Caco-2 (cell line): ENCODE results near the gene C2orf68. TPM values are rescaled to one million over a fixed set of nuclear protein-coding genes. Genes with fewer than 3 reads are reported as not detected.
A peak's percentile ranks its signal among the peaks of the same experiment; 100 is the strongest.

ENCODE experiments used
- BruUV-seq: library from RNA; stranded (reverse); fragments of 400-500 nt; replicated peaks from 2 replicates; lab custom pipeline; 2021; lab: Mats Ljungman, UMichigan
- CTCF ChIA-PET: fragments of 300-600 bp; sonication (Branson Sonifier 250); formaldehyde crosslinking; loops from one replicate; lab custom pipeline; 2022; ENCODE audit warnings: antibody characterized with exemption; lab: Charles Lee
- POLR2A ChIA-PET: fragments of 300-600 bp; sonication (Branson Sonifier 250); formaldehyde crosslinking; loops from one replicate; lab custom pipeline; 2022; ENCODE audit warnings: antibody characterized with exemption; lab: Charles Lee
- DNase-seq, 2 experiments: peaks; one replicate each; pipeline versions ENCODE4 v3.0.0 to v3.0.0-alpha.2; 2020 to 2022
- H3K27me3 ChIP-seq: replicated peaks from 2 replicates; pipeline ENCODE4 v1.6.0; 2011; ENCODE audit warnings: low read length; ENCODE audit not compliant: control insufficient read depth, insufficient read depth
- H3K36me3 ChIP-seq: 2 replicates; pipeline ENCODE4 v1.5.1; 2011; ENCODE audit warnings: low read length; ENCODE audit not compliant: control insufficient read depth, insufficient read depth
- H3K4me1 ChIP-seq: fragments of 250-450 bp; sonication (Bioruptor Pico); 2 replicates; pipeline ENCODE4 v1.5.1; 2020; ENCODE audit warnings: mild to moderate bottlenecking
- H3K4me3 ChIP-seq: 2 replicates; pipeline ENCODE4 v1.5.1; 2011; ENCODE audit warnings: low read depth, mild to moderate bottlenecking, control low read depth, low read length
- H3K9me3 ChIP-seq: fragments of 250-450 bp; sonication (Bioruptor Pico); 2 replicates; pipeline ENCODE4 v1.5.1; 2020; ENCODE audit warnings: mild to moderate bottlenecking, moderate library complexity
- H3K27ac Mint-ChIP-seq: one replicate; pipeline ENCODE4 v1.8.0; 2022; ENCODE audit warnings: mixed read lengths; ENCODE audit not compliant: unreplicated experiment
- H3K27me3 Mint-ChIP-seq: one replicate; pipeline ENCODE4 v1.8.0; 2022; ENCODE audit warnings: mixed read lengths; ENCODE audit not compliant: insufficient read depth, unreplicated experiment
- H3K36me3 Mint-ChIP-seq: one replicate; pipeline ENCODE4 v1.8.0; 2022; ENCODE audit warnings: mild to moderate bottlenecking, mixed read lengths; ENCODE audit not compliant: insufficient read depth, unreplicated experiment
- H3K4me1 Mint-ChIP-seq: one replicate; pipeline ENCODE4 v1.8.0; 2022; ENCODE audit warnings: low read depth, mixed read lengths; ENCODE audit not compliant: unreplicated experiment
- H3K4me3 Mint-ChIP-seq: one replicate; pipeline ENCODE4 v1.8.0; 2022; ENCODE audit warnings: mild to moderate bottlenecking, moderate library complexity, mixed read lengths; ENCODE audit not compliant: unreplicated experiment
- H3K9me3 Mint-ChIP-seq: one replicate; pipeline ENCODE4 v1.8.0; 2022; ENCODE audit warnings: mixed read lengths; ENCODE audit not compliant: unreplicated experiment
- CTCF ChIP-seq, 2 experiments: fragments of 200-600 bp in 1 of 2; IDR thresholded peaks; 1 replicate in 1 of 2; 2 replicates in 1 of 2; pipeline versions ENCODE4 v1.5.1 to v1.8.0; 2011 to 2022; ENCODE audit warnings: antibody characterized with exemption in 1 of 2, control low read depth in 1 of 2, inconsistent platforms in 1 of 2, low read depth in 1 of 2, low read length in 1 of 2, mild to moderate bottlenecking in 1 of 2, moderate library complexity in 1 of 2; ENCODE audit not compliant: insufficient read depth in 1 of 2, severe bottlenecking in 1 of 2, unreplicated experiment in 1 of 2
- intact Hi-C: fragments of 100-400 bp; cut with micrococcal nuclease; formaldehyde crosslinking; loops from one replicate; pipeline ENCODE4 v1.10.0; 2022; ENCODE audit not compliant: unreplicated experiment
- total RNA-seq: library from RNA; stranded (reverse); gene quantifications from 2 replicates; pipeline ENCODE4 v1.2.3, GENCODE V29; 2022

Gene C2orf68
- total RNA-seq, 1 experiment from 2014 or later: 54.5 TPM

- no peak overlapping the region for H3K27ac Mint-ChIP-seq
- CTCF ChIA-PET: interaction anchor here (0.6 kb wide), 1 partner anchor 24 kb away, joined by 5 read pairs; no protein-coding TSS in a partner anchor
- POLR2A ChIA-PET: no interaction called here
- no peak for DNase-seq
- no peaks in the 10 kb centered on the region for H3K9me3 Mint-ChIP-seq
- Histone ChIP-seq H3K4me1 (peaks cover 19% of the 10 kb centered on the region), H3K9me3 (no peaks in the 10 kb centered on the region), H3K36me3 (no peaks in the 10 kb centered on the region; the same call in 1 of the 2 replicates), H3K4me3 (no peak overlapping the region), H3K27me3 (no peaks in the 10 kb centered on the region)
- H3K4me3 Mint-ChIP-seq: no peak overlapping the region
- BruUV-seq: no TSS peak
- no peak for TF ChIP-seq CTCF (IDR thresholded peaks at IDR 0.05; ENCODE audit: insufficient read depth in 1 of 2, low read depth in 1 of 2, low read length in 1 of 2, severe bottlenecking in 1 of 2, unreplicated experiment in 1 of 2)
- no peaks in the 10 kb centered on the region for H3K27me3 Mint-ChIP-seq
- H3K36me3 Mint-ChIP-seq: peaks cover 13% of the 10 kb centered on the region
- intact Hi-C loops: no loop called here
- peaks cover 13% of the 10 kb centered on the region for H3K4me1 Mint-ChIP-seq
Measured at GRCh38 chr2:85579266-85579935, 32.5 kb downstream of the C2orf68 start.

GRCh38 chr2:85578243-85579180 lies 33.4 kb downstream of the C2orf68 start:
- Mint-ChIP-seq H3K4me1 (peaks cover 13% of the 10 kb centered on the region), H3K9me3 (no peaks in the 10 kb centered on the region), H3K27me3 (no peaks in the 10 kb centered on the region), H3K27ac (peak overlapping the region; percentile 93), H3K36me3 (peaks cover 13% of the 10 kb centered on the region), H3K4me3 (peak overlapping the region; percentile 90)
- CTCF ChIA-PET: interaction anchor here (0.6 to 1.8 kb wide), 4 partner anchors 9 to 502 kb away, joined by 3 to 15 read pairs (median 4); partner anchors contain the start of gene GGCX
- no peaks in the 10 kb centered on the region for H3K27me3 ChIP-seq
- DNase-seq: no peak
- POLR2A ChIA-PET: interaction anchor here (0.6 to 2.3 kb wide), 9 partner anchors 9 to 160 kb away, joined by 3 to 24 read pairs (median 5); partner anchors contain the start of genes C2orf68, GGCX, MAT2A and RNF181
- TF ChIP-seq CTCF (IDR thresholded peaks at IDR 0.05; ENCODE audit: insufficient read depth in 1 of 2, low read depth in 1 of 2, low read length in 1 of 2, severe bottlenecking in 1 of 2, unreplicated experiment in 1 of 2): no peak
- no peaks in the 10 kb centered on the region; the same call in 1 of the 2 replicates for H3K36me3 ChIP-seq
- intact Hi-C loops: no loop called here
- peaks cover 14% of the 10 kb centered on the region for H3K4me1 ChIP-seq
- peak overlapping the region; percentile 67 for H3K4me3 ChIP-seq
- no peaks in the 10 kb centered on the region for H3K9me3 ChIP-seq
- BruUV-seq: no TSS peak
